Thoracic aorta (tissue), 2 donors: ENCODE results near the gene MORN3. TPM values are rescaled to one million over a fixed set of nuclear protein-coding genes. Genes with fewer than 3 reads are reported as not detected.
"Not testable (repeated sequence)": the region's sequence is repeated elsewhere in the genome, so short reads cannot be mapped to it uniquely, and the experiment has no call there.

ENCODE experiments used
- ATAC-seq: fragments of 150-250 bp; one replicate; pipeline ENCODE4 v1.8.0; 2017; ENCODE audit warnings: low read depth; ENCODE audit not compliant: insufficient number of reproducible peaks, low FRiP score
- DNase-seq: peaks from one replicate; pipeline ENCODE4 v3.0.0-alpha.2; 2020; ENCODE audit warnings: low spot score
- H3K27ac ChIP-seq, 2 donors: fragments of 200-600 bp; sonication (generic); 1 replicate in 1 of 2; 2 replicates in 1 of 2; pipeline ENCODE4 v1.5.1; 2016; ENCODE audit warnings: mild to moderate bottlenecking in 2 of 2, moderate library complexity in 2 of 2
- H3K27me3 ChIP-seq: fragments of 200-600 bp; sonication (generic); replicated peaks from 2 replicates; pipeline ENCODE4 v1.6.0; 2016; ENCODE audit warnings: mild to moderate bottlenecking; ENCODE audit not compliant: insufficient read depth
- H3K36me3 ChIP-seq: fragments of 200-600 bp; sonication (generic); one replicate; pipeline ENCODE4 v1.5.1; 2016
- H3K4me1 ChIP-seq, 2 donors: fragments of 200-600 bp; sonication (generic); 1 replicate in 1 of 2; 2 replicates in 1 of 2; pipeline versions ENCODE4 v1.5.1 to v1.6.0; 2016; ENCODE audit warnings: low read depth in 2 of 2, mild to moderate bottlenecking in 1 of 2; ENCODE audit not compliant: control insufficient read depth in 1 of 2
- H3K4me3 ChIP-seq: fragments of 200-600 bp; sonication (generic); 2 replicates; pipeline ENCODE4 v1.5.1; 2016; ENCODE audit warnings: mild to moderate bottlenecking
- H3K9me3 ChIP-seq: fragments of 200-600 bp; sonication (generic); 2 replicates; pipeline ENCODE4 v1.5.1; 2016
- total RNA-seq, 2 donors: library from RNA; depleted of rRNA; stranded (reverse); fragments of >200 nt; gene quantifications; one replicate each; pipeline versions ENCODE4 v1.1.0 to v1.2.3, GENCODE V29; 2016
- TF ChIP-seq, protein P1 (sequence below): fragments of 200-600 bp; sonication (generic); IDR thresholded peaks from one replicate; pipeline ENCODE4 v1.5.1; 2019; ENCODE audit warnings: antibody characterized with exemption

Gene MORN3
- total RNA-seq, 2 donors from 2014 or later = 0.78 TPM; not detected in 1

DNA sequence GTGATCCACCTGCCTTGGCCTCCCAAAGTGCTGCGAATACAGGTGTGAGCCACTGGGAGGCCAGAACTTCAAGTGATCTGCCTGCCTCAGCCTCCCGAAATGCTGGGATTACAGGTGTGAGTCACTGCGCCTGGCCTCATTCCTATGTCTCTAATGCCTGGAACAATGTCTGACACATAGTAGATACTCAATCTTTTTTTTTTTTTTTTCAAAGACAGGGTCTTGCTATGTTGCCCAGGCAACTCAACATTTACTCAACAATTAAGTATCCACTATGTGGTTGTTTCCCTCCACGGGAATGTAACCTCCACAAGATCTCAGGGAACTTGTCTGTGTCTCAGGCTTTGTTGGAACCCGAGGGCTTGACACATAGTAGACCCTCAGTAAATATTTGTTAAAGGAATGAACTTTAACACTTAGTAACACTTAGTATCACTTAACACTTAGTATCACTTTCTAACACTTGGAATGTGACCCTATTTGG is 40.1 kb upstream of the MORN3 start:
- ATAC-seq (no peak), DNase-seq (no peak)
- Histone ChIP-seq H3K4me1 (peaks cover 8 to 24% of the 10 kb centered on the region in 2 donors), H3K9me3 (no peaks in the 10 kb centered on the region), H3K36me3 (no peaks in the 10 kb centered on the region), H3K27ac (no peak overlapping the region), H3K4me3 (no peak overlapping the region), H3K27me3 (no peaks in the 10 kb centered on the region)
- TF ChIP-seq, protein P1, sequence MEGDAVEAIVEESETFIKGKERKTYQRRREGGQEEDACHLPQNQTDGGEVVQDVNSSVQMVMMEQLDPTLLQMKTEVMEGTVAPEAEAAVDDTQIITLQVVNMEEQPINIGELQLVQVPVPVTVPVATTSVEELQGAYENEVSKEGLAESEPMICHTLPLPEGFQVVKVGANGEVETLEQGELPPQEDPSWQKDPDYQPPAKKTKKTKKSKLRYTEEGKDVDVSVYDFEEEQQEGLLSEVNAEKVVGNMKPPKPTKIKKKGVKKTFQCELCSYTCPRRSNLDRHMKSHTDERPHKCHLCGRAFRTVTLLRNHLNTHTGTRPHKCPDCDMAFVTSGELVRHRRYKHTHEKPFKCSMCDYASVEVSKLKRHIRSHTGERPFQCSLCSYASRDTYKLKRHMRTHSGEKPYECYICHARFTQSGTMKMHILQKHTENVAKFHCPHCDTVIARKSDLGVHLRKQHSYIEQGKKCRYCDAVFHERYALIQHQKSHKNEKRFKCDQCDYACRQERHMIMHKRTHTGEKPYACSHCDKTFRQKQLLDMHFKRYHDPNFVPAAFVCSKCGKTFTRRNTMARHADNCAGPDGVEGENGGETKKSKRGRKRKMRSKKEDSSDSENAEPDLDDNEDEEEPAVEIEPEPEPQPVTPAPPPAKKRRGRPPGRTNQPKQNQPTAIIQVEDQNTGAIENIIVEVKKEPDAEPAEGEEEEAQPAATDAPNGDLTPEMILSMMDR = no peak

GRCh38 chr12:121709064-121709424 is 39.6 kb upstream of the MORN3 start:
- H3K4me1 ChIP-seq = peaks cover 8 to 21% of the 10 kb centered on the region in 2 donors
- not testable (repeated sequence) for DNase-seq, H3K27ac ChIP-seq, H3K9me3 ChIP-seq, H3K27me3 ChIP-seq, ATAC-seq, H3K4me3 ChIP-seq, H3K36me3 ChIP-seq

GRCh38 chr12:121708313-121709063 is 39.0 kb upstream of the MORN3 start:
- DNase-seq (no peak), ATAC-seq (no peak)
- Histone ChIP-seq H3K4me1 (peaks cover 5 to 16% of the 10 kb centered on the region in 2 donors), H3K4me3 (no peak overlapping the region), H3K36me3 (no peaks in the 10 kb centered on the region), H3K27ac (no peak overlapping the region), H3K27me3 (no peaks in the 10 kb centered on the region), H3K9me3 (no peaks in the 10 kb centered on the region)
- TF ChIP-seq, protein P1 = no peak

- Histone ChIP-seq H3K4me1 (peaks cover 0 to 20% of the 10 kb centered on the region in 2 donors), H3K4me3 (no peak overlapping the region), H3K9me3 (no peaks in the 10 kb centered on the region), H3K27ac (no peak overlapping the region), H3K27me3 (no peaks in the 10 kb centered on the region), H3K36me3 (no peaks in the 10 kb centered on the region)
- TF ChIP-seq, protein P1 = no peak
- DNase-seq = no peak
- ATAC-seq = no peak
Observed at GRCh38 chr12:121705514-121705913, 36.1 kb upstream of the MORN3 start.

DNA sequence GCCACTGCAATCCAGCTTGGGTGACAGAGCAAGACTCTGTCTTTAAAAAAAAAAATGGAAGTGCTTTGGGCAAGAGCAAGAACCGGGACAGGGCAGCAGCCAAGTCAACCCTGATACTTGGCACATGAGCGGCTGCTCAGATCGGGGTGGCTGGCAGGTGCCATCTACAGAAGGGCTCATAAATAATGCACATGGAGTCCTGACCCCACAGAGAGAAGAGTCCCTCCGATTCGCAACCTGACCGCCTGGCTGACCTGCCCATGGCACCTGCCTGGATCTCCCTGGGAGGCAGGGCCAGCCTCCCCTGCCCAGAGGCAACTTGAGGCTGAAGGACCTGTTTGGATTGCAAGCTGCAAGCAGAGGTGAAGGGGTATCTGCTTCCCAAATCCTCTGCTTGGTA is 33.5 kb upstream of the MORN3 start:
- no peak for DNase-seq
- no peaks in the 10 kb centered on the region for H3K27me3 ChIP-seq
- no peak overlapping the region for H3K4me3 ChIP-seq
- TF ChIP-seq, protein P1 = no peak
- no peaks in the 10 kb centered on the region for H3K36me3 ChIP-seq
- ATAC-seq = no peak
- no peak overlapping the region for H3K27ac ChIP-seq
- peaks cover 0 to 20% of the 10 kb centered on the region in 2 donors for H3K4me1 ChIP-seq
- H3K9me3 ChIP-seq = no peaks in the 10 kb centered on the region
